HepG2 (cell line): ENCODE results near the gene LIPA. TPM values are rescaled to one million over a fixed set of nuclear protein-coding genes. Genes with fewer than 3 reads are reported as not detected.

Source experiments
- BCL6 ChIP-seq: IDR thresholded peaks from 2 replicates; pipeline ENCODE4 v1.6.1; 2016; ENCODE audit warnings: missing genetic modification reagents, missing compliant biosample characterization
- BRCA1 ChIP-seq: sonication (generic); formaldehyde crosslinking; IDR thresholded peaks from 2 replicates; pipeline ENCODE4 v1.4.0; 2020; ENCODE audit warnings: missing genetic modification reagents
- REXO4 ChIP-seq: sonication (generic); formaldehyde crosslinking; IDR thresholded peaks from 2 replicates; pipeline ENCODE4 v1.8.0; 2022; ENCODE audit warnings: missing genetic modification reagents, mild to moderate bottlenecking, borderline replicate concordance
- SNRNP70 ChIP-seq: fragments of 200-400 bp; formaldehyde crosslinking; IDR thresholded peaks from 2 replicates; pipeline ENCODE4 v1.6.1; 2017; ENCODE audit warnings: mild to moderate bottlenecking, low read depth, low read length, moderate library complexity
- ZBTB33 ChIP-seq: sonication (generic); formaldehyde crosslinking; IDR thresholded peaks from 2 replicates; pipeline ENCODE4 v1.4.0; 2020; ENCODE audit warnings: missing genetic modification reagents
- ZBTB42 ChIP-seq: sonication (generic); formaldehyde crosslinking; IDR thresholded peaks from 2 replicates; pipeline ENCODE4 v1.5.0; 2020; ENCODE audit warnings: mild to moderate bottlenecking, missing genetic modification reagents
- ZNF124 ChIP-seq: sonication (generic); formaldehyde crosslinking; IDR thresholded peaks from 2 replicates; pipeline ENCODE4 v1.4.0; 2020; ENCODE audit warnings: missing genetic modification reagents
- ZNF142 ChIP-seq: sonication (generic); formaldehyde crosslinking; IDR thresholded peaks from 2 replicates; pipeline ENCODE4 v1.4.0; 2020; ENCODE audit warnings: missing genetic modification reagents
- ZNF276 ChIP-seq: sonication (generic); formaldehyde crosslinking; IDR thresholded peaks from 2 replicates; pipeline ENCODE4 v1.4.0; 2020; ENCODE audit warnings: mild to moderate bottlenecking, low read depth, missing genetic modification reagents
- ZNF3 ChIP-seq: IDR thresholded peaks from 2 replicates; pipeline ENCODE4 v1.7.0; 2017; ENCODE audit warnings: inconsistent platforms
- ZNF598 ChIP-seq: sonication (generic); formaldehyde crosslinking; IDR thresholded peaks from 2 replicates; pipeline ENCODE4 v1.5.1; 2020; ENCODE audit warnings: mild to moderate bottlenecking, missing genetic modification reagents, borderline replicate concordance
- ZNF704 ChIP-seq: sonication (generic); formaldehyde crosslinking; IDR thresholded peaks from 2 replicates; pipeline ENCODE4 v1.8.1; 2023; ENCODE audit warnings: mild to moderate bottlenecking, inconsistent platforms, moderate library complexity, missing genetic modification reagents, borderline replicate concordance
- polyA plus RNA-seq, 8 experiments: library from polyadenylated mRNA; depleted of rRNA in 3 of 8; stranded (reverse) in 7 of 8; unstranded in 1 of 8; fragments of >200 nt; fragmentation: Illumina TruSeq in 4 of 8; extraction: Trizol in 4 of 8; gene quantifications; 2 replicates each; pipeline versions ENCODE4 v1.2.1 to v1.2.3, GENCODE V29; 2011 to 2016; ENCODE audit warnings: low read depth in 4 of 8, missing spikeins in 1 of 8, mixed read lengths in 1 of 8; ENCODE audit not compliant: insufficient read depth in 1 of 8
- total RNA-seq, 5 experiments: library from RNA; depleted of rRNA; stranded (reverse); fragments of >200 nt; fragmentation: Illumina TruSeq; extraction: Trizol; gene quantifications; 2 replicates each; pipeline ENCODE4 v1.2.3, GENCODE V29; 2016; ENCODE audit warnings: low read depth in 1 of 5

The LIPA gene
- total and polyA plus RNA-seq, 2 of the 13 experiments (the other 11 are each of a cell fraction or from before 2014, with no cell fraction given): 57.1 to 79.5 TPM

- TF ChIP-seq ZNF142 (CRISPR knock-in tag) (no peak), ZNF704 (CRISPR knock-in tag) (no peak), BCL6 (no peak), ZNF124 (CRISPR knock-in tag) (no peak), REXO4 (CRISPR knock-in tag) (no peak), SNRNP70 (no peak), ZNF598 (no peak), ZNF3 (CRISPR knock-in tag) (no peak), BRCA1 (CRISPR knock-in tag) (no peak), ZBTB42 (no peak), ZNF276 (no peak), ZBTB33 (CRISPR knock-in tag) (no peak)
Observed at GRCh38 chr10:89182894-89183293, 68.7 kb downstream of the LIPA start (continued).
